HEK293 (cell line): ENCODE results near the gene SH3GL1.
A peak's percentile ranks its signal among the peaks of the same experiment; 100 is the strongest.

ENCODE experiments used
- GLIS2 ChIP-seq: fragments of 450-650 bp; formaldehyde crosslinking; IDR thresholded peaks from 2 replicates; pipeline ENCODE4 v1.5.1; 2016; ENCODE audit warnings: missing biosample characterization, missing genetic modification characterization
- IKZF3 ChIP-seq: fragments of 450-650 bp; IDR thresholded peaks from 2 replicates; pipeline ENCODE4 v1.5.0; 2018; ENCODE audit warnings: missing biosample characterization, mild to moderate bottlenecking, missing genetic modification characterization, moderate library complexity
- PATZ1 ChIP-seq: fragments of 450-650 bp; formaldehyde crosslinking; IDR thresholded peaks from 2 replicates; pipeline ENCODE4 v1.5.1; 2016; ENCODE audit warnings: missing biosample characterization, missing genetic modification characterization
- ZFP3 ChIP-seq: fragments of 450-650 bp; formaldehyde crosslinking; IDR thresholded peaks from 2 replicates; pipeline ENCODE4 v1.5.1; 2016; ENCODE audit warnings: low read depth, missing biosample characterization, missing genetic modification characterization
- ZFP37 ChIP-seq: fragments of 450-650 bp; formaldehyde crosslinking; IDR thresholded peaks from 2 replicates; pipeline ENCODE4 v1.5.1; 2016; ENCODE audit warnings: missing biosample characterization, missing genetic modification characterization
- ZFP41 ChIP-seq: fragments of 450-650 bp; formaldehyde crosslinking; IDR thresholded peaks from 2 replicates; pipeline ENCODE4 v1.5.1; 2016; ENCODE audit warnings: missing biosample characterization, missing genetic modification characterization, borderline replicate concordance
- ZNF132 ChIP-seq: fragments of 450-650 bp; formaldehyde crosslinking; IDR thresholded peaks from 2 replicates; pipeline ENCODE4 v1.5.1; 2017; ENCODE audit warnings: missing biosample characterization, missing genetic modification characterization, borderline replicate concordance
- ZNF133 ChIP-seq: fragments of 450-650 bp; formaldehyde crosslinking; IDR thresholded peaks from 2 replicates; pipeline ENCODE4 v1.5.1; 2016; ENCODE audit warnings: missing biosample characterization, missing genetic modification characterization
- ZNF148 ChIP-seq: fragments of 450-650 bp; formaldehyde crosslinking; IDR thresholded peaks from 2 replicates; pipeline ENCODE4 v1.5.0; 2017; ENCODE audit warnings: missing biosample characterization, missing genetic modification characterization, borderline replicate concordance
- ZNF16 ChIP-seq: fragments of 450-650 bp; formaldehyde crosslinking; IDR thresholded peaks from 2 replicates; pipeline ENCODE4 v1.5.1; 2016; ENCODE audit warnings: low read depth, missing biosample characterization, missing genetic modification characterization
- ZNF169 ChIP-seq: fragments of 450-650 bp; formaldehyde crosslinking; IDR thresholded peaks from 2 replicates; pipeline ENCODE4 v1.5.1; 2016; ENCODE audit warnings: missing biosample characterization, missing genetic modification characterization
- ZNF175 ChIP-seq: fragments of 450-650 bp; formaldehyde crosslinking; IDR thresholded peaks from 2 replicates; pipeline ENCODE4 v1.5.1; 2016; ENCODE audit warnings: missing biosample characterization, missing genetic modification characterization
- ZNF280C ChIP-seq: fragments of 450-650 bp; formaldehyde crosslinking; IDR thresholded peaks from 2 replicates; pipeline ENCODE4 v1.5.1; 2016; ENCODE audit warnings: missing biosample characterization, missing genetic modification characterization
- ZNF280D ChIP-seq: fragments of 450-650 bp; formaldehyde crosslinking; IDR thresholded peaks from 2 replicates; pipeline ENCODE4 v1.5.1; 2016; ENCODE audit warnings: missing biosample characterization, missing genetic modification characterization
- ZNF292 ChIP-seq: fragments of 450-650 bp; formaldehyde crosslinking; IDR thresholded peaks from 2 replicates; pipeline ENCODE4 v1.5.1; 2016; ENCODE audit warnings: low read depth, missing biosample characterization, missing genetic modification characterization, borderline replicate concordance
- ZNF398 ChIP-seq: fragments of 450-650 bp; formaldehyde crosslinking; IDR thresholded peaks from 2 replicates; pipeline ENCODE4 v1.5.1; 2017; ENCODE audit warnings: missing biosample characterization, missing genetic modification characterization
- ZNF549 ChIP-seq: fragments of 450-650 bp; IDR thresholded peaks from 2 replicates; pipeline ENCODE4 v1.5.1; 2018; ENCODE audit warnings: missing biosample characterization, missing genetic modification characterization, mild to moderate bottlenecking, inconsistent platforms, moderate library complexity
- ZNF560 ChIP-seq: fragments of 450-650 bp; formaldehyde crosslinking; IDR thresholded peaks from 2 replicates; pipeline ENCODE4 v1.5.1; 2017; ENCODE audit warnings: missing biosample characterization, missing genetic modification characterization, borderline replicate concordance
- ZNF785 ChIP-seq: fragments of 450-650 bp; formaldehyde crosslinking; IDR thresholded peaks from 2 replicates; pipeline ENCODE4 v1.5.1; 2016; ENCODE audit warnings: missing biosample characterization, missing genetic modification characterization
- ZNF792 ChIP-seq: fragments of 450-650 bp; formaldehyde crosslinking; IDR thresholded peaks from 2 replicates; pipeline ENCODE4 v1.5.1; 2016; ENCODE audit warnings: missing biosample characterization, missing genetic modification characterization
- ZNF837 ChIP-seq: fragments of 450-650 bp; formaldehyde crosslinking; IDR thresholded peaks from 2 replicates; pipeline ENCODE4 v1.5.1; 2016; ENCODE audit warnings: missing biosample characterization, missing genetic modification characterization
- TF ChIP-seq, protein P1 (sequence below): fragments of 450-650 bp; formaldehyde crosslinking; IDR thresholded peaks from 2 replicates; pipeline ENCODE4 v1.5.1; 2017; ENCODE audit warnings: missing biosample characterization, missing genetic modification characterization
- TF ChIP-seq, protein P2 (sequence below): fragments of 450-650 bp; formaldehyde crosslinking; IDR thresholded peaks from 2 replicates; pipeline ENCODE4 v1.5.1; 2016; ENCODE audit warnings: missing biosample characterization, missing genetic modification characterization

SH3GL1 gene

DNA sequence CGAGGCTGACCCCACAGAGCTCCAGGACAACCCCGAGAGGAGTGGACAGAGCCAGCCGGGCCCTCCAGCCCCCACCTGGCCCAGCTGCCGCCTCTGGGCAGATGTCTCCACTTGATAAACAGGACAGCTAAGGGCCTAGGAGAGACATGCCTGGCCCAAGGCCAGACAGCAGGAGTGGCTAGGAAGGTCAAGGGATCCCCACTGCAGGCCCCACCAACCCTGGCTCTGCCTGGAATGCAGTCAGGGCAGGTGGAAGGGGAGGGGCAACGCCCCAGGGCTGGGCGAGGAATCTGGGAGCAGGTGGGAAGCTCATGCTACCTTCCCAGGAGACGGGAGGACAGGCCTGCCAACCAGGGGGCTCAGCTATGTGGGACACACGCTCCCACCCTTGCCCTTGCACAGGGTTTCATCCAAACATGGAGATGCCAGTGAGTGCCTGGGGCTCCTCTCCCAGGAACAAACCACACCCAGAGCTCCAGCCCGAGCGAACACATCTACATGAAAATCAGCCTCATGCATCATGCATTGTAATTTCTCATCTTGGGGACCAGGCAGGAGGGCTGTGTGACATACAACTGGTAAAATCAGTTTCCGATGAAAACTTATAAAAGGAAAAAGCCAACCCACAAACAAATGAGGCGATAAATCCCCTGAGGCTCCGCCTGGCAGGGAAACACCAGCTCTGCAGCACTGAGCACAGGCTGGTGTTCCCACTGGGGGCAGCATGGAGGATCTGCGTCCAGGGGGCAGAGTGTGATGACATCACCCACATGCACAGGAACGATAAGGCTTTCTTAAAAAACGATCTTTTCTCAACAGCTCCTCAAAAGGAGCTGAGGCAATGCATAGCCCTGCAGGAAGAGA lies 25.0 kb downstream of the SH3GL1 start (continued):
- TF ChIP-seq ZNF148 (tag by site-specific recombination) (no peak), ZNF169 (tag by site-specific recombination) (no peak), ZNF792 (tag by site-specific recombination) (no peak), ZNF132 (tag by site-specific recombination) (no peak), ZNF837 (tag by site-specific recombination) (no peak), ZNF549 (tag by site-specific recombination) (no peak), ZNF16 (tag by site-specific recombination) (no peak), ZFP37 (tag by site-specific recombination) (no peak), ZNF133 (tag by site-specific recombination) (no peak), ZNF785 (no peak), ZFP41 (tag by site-specific recombination) (no peak), ZNF175 (no peak), PATZ1 (tag by site-specific recombination) (peak; percentile 93), ZNF280D (tag by site-specific recombination) (no peak), IKZF3 (tag by site-specific recombination) (no peak), ZNF560 (tag by site-specific recombination) (no peak), ZNF292 (tag by site-specific recombination) (no peak), GLIS2 (tag by site-specific recombination) (peak; percentile 72), ZFP3 (no peak), ZNF280C (tag by site-specific recombination) (no peak), ZNF398 (tag by site-specific recombination) (no peak)
- TF ChIP-seq, protein P1, sequence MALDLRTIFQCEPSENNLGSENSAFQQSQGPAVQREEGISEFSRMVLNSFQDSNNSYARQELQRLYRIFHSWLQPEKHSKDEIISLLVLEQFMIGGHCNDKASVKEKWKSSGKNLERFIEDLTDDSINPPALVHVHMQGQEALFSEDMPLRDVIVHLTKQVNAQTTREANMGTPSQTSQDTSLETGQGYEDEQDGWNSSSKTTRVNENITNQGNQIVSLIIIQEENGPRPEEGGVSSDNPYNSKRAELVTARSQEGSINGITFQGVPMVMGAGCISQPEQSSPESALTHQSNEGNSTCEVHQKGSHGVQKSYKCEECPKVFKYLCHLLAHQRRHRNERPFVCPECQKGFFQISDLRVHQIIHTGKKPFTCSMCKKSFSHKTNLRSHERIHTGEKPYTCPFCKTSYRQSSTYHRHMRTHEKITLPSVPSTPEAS (tag by site-specific recombination): no peak
- TF ChIP-seq, protein P2, sequence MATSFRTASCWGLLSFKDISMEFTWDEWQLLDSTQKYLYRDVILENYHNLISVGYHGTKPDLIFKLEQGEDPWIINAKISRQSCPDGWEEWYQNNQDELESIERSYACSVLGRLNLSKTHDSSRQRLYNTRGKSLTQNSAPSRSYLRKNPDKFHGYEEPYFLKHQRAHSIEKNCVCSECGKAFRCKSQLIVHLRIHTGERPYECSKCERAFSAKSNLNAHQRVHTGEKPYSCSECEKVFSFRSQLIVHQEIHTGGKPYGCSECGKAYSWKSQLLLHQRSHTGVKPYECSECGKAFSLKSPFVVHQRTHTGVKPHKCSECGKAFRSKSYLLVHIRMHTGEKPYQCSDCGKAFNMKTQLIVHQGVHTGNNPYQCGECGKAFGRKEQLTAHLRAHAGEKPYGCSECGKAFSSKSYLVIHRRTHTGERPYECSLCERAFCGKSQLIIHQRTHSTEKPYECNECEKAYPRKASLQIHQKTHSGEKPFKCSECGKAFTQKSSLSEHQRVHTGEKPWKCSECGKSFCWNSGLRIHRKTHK: no peak
